HCEC 1CT (cell line): ENCODE measurements around the gene GCAT.

ENCODE experiments used
- DNase-seq: peaks from one replicate; pipeline ENCODE4 v3.0.0-alpha.2; 2017

Gene GCAT

DNA sequence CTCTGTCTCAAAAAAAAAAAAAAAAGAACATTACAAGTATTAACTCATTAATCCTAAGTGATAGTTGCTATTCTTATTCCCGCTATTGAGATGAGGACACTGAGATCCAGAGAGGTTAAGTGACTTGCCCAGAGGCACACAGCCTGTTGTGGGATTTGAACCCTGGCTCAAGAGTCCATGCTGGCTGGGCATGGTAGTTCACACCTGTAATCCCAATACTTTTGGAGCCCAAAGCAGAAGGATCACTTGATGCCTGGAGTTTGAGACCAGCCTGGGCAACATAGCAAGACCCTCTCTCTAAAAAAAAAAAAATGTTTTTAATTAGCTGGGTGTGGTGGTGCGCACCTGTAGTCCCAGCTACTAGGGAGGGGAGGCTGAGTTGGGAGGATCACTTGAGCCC, 4.1 kb downstream of the GCAT start:
- DNase-seq = no peak

- no peak for DNase-seq
Measured at GRCh38 chr22:37812869-37813678, 5.3 kb downstream of the GCAT start.

GRCh38 chr22:37815593-37815992, 7.9 kb downstream of the GCAT start:
- no peak for DNase-seq

DNA sequence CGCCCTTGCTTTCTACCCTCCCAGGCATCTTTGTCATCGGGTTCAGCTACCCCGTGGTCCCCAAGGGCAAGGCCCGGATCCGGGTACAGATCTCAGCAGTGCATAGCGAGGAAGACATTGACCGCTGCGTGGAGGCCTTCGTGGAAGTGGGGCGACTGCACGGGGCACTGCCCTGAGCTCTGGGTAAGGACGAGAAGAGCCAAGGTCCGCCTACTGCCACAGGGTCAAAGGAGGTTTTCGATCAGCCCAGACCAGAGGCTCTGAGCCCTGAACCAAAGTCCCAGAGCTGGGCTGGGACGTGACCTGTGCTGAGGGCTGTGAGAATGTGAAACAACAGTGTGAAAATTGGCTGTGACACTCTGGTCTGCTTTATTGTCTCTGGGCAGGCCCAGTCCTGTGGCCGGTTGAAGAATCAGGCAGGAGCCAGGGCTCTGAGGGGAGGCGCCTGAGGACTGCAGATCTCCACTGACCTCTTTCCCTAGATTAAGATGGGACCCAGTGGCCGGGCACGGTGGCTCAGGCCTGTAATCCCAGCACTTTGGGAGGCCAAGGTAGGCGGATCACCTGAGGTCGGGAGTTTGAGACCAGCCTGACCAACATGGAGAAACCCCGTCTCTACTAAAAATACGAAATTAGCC, 8.9 kb downstream of the GCAT start:
- no peak for DNase-seq

GRCh38 chr22:37817705-37818408, 10.1 kb downstream of the GCAT start:
- peak; percentile 72 for DNase-seq

GRCh38 chr22:37818409-37819104, 10.8 kb downstream of the GCAT start:
- DNase-seq = peak; percentile 33

GRCh38 chr22:37819105-37819433, 11.3 kb downstream of the GCAT start:
- no peak for DNase-seq

- no peak for DNase-seq
Measured at GRCh38 chr22:37820350-37820749, 12.6 kb downstream of the GCAT start.

- no peak for DNase-seq
Measured at GRCh38 chr22:37822079-37822833, 14.5 kb downstream of the GCAT start.

GRCh38 chr22:37823134-37823985, 15.6 kb downstream of the GCAT start, which contains the start of gene GALR3:
GALR3 (plus strand) TSS chr22:37823382; CDS start chr22:37823407, 25 bp downstream.
- no peak for DNase-seq

DNA sequence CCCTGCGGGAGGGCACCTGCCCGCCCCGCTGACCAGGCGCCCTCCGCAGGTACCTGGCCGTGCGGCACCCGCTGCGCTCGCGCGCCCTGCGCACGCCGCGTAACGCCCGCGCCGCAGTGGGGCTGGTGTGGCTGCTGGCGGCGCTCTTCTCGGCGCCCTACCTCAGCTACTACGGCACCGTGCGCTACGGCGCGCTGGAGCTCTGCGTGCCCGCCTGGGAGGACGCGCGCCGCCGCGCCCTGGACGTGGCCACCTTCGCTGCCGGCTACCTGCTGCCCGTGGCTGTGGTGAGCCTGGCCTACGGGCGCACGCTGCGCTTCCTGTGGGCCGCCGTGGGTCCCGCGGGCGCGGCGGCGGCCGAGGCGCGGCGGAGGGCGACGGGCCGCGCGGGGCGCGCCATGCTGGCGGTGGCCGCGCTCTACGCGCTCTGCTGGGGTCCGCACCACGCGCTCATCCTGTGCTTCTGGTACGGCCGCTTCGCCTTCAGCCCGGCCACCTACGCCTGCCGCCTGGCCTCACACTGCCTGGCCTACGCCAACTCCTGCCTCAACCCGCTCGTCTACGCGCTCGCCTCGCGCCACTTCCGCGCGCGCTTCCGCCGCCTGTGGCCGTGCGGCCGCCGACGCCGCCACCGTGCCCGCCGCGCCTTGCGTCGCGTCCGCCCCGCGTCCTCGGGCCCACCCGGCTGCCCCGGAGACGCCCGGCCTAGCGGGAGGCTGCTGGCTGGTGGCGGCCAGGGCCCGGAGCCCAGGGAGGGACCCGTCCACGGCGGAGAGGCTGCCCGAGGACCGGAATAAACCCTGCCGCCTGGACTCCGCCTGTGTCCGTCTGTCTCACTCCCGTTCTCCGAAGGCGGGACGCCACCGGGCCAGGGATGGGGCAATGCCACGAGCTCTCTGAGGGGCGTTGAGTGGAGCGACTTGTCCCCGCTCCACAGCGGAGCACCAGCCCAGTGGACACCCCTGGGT, 17.2 kb downstream of the GCAT start:
- DNase-seq = no peak

DNA sequence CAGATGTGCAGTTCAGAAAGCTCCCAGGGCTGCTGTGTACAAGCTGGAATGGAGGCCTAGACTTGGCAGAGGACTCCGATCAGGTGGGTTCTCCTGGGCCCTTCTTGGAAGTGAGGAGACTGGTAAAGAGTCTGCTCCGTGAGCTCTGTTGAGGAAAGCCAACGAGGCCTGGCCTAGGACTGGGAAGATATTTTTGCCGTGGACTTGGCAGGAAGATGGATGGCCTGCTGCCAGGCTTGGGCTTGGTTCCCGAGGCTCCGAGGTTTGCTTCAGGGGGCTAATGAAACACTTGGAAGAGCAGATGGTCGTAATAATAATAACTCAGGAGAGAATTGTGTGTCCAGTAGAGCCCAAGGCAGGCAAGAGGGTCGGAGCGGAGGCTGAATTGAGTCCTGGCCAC, 19.3 kb downstream of the GCAT start:
- DNase-seq = no peak

- DNase-seq = no peak
Measured at GRCh38 chr22:37830093-37830842, 22.5 kb downstream of the GCAT start.

DNA sequence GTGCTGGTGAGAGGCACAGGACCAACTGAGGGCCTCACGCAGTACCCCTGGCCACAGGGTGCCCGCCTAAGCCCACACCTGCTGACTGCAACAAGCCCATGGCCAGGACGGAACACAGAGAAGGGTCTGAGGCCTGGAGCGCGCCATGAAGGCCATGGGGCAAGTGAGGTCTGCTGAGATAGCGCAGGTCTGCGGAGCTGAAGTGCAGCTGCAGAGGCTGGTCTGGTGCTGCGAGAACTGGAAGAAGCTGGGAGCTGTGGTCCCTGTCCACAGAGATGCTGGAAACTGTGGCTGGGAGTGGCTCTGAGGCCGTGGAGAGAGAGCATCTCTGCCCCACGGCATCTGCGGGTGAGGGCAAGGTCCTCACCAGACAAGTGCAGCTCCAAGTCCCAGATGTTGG, 23.7 kb downstream of the GCAT start:
- no peak for DNase-seq

DNA sequence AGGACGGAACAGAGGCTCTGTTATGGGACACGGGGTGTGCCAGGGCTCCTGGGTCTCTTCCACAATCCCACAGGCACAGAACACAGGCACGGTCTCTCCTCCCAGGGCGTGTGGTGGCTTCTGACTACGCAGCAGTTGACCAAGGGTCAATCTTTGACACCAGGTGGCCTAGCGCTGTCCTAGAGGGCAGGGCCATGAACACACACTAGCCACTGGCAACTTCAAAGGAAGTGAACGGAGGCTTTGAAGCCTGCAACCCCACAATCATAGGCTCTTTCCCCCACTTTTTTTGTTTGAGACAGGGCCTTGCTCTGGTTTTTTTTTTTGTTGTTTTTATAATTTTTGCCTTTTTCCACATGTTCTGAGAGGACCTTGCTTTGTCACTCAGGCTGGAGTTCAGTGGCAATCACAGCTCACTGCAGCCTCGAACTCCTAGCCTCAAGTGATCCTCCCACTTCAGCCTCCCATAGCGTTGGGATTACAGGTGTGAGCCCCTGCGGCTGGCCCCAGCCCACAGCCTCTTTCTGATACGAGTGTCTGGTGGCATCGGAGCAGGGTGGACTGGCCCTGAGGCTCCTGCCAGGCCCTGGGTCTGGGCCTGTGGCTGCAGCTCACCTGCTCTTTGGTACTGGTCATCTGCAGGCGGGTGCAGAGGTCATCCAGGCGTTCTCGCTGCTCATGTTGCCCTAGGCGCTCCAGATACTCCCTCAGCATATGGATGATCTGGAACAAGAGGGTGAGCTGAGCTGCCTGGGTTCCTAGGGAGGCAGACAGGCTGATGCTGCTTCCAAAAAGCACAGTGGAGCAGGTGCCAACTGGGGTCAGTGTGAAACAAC, 24.5 kb downstream of the GCAT start:
- DNase-seq = no peak

DNA sequence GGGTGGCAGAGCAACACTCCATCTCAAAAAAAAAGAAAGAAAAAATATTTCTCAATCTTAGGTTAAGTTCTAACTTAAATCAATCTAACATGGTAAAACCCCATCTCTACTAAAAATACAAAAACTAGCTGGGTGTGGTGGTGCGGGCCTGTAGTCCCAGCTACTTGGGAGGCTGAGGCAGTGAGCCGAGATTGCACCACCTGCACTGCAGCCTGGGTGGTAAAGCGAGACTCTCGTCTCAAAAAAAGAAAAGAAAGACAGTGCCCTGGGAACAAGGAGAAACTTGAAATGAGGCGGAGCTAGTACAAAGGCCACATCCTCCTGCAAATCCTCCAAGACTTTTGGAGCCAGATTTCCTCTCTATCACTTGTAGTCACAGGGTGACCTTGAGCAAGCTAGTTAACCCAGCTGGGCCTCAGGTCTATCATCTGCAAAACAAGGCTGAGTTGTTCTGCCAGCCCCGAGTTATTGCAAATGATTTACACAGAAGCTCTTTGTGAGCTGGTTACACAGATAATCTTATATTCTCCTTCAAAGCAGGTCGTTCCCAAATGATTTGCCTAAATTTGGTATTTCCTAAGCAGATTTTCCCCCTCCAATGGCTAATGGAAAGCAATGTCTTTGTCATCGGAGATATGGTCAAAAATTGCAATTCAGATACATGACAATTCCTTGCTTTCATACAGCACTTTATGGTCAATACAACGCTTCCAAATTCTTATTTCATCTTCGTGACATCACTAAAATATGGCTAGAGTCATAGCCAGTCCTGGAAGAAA, 34.5 kb downstream of the GCAT start:
- DNase-seq = no peak

GRCh38 chr22:37843741-37844089, 36.0 kb downstream of the GCAT start:
- DNase-seq = peak; percentile 29

DNA sequence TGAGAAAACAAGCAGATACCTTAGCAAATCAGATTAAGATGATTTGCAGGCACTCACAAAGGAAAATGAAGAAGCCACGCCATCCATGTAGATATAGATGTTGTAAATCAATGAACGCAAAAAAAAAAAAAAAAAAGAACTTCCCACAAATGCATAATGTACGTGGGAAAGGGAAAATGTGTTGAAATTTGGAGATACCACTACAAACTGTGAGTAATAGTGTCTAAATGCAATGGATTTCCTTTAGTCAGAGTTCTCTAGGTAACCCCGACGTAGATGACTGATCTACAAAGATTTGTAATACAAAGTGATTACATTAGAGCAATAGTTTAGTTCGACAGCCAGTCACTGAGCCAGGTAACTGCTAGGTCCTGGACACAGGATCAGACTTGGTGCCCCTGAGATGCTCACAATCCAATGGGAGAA, 37.2 kb downstream of the GCAT start:
- no peak for DNase-seq
